ENCODE results near the gene GLG1. TPM values are rescaled to one million over a fixed set of nuclear protein-coding genes. Genes with fewer than 3 reads are reported as not detected.

Gene GLG1
- total RNA-seq, 1 experiment from 2014 or later = 135 TPM

DNA sequence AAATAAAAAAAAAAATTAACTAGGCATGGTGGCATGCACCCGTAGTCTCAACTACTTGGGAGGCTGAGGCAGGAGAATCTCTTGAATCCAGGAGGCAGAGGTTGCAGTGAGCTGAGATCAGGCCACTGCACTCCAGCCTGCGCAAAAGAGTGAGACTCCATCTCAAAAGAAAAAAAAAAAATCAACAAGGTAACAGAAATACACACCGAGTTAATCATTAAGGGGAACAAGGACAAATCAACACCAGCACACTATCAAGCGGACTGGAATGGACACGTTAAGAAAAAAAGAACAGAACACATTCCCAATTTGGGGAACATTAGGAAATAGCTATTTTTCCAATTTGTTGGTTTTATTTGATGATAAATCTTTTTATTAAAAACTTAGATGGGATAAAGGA is 28.4 kb upstream of the GLG1 start:
- H4K5ac ChIP-seq (ENCODE audit: insufficient read length, low read depth, low read length) = no peak overlapping the region
- no peaks in the 10 kb centered on the region for H3K9me3 ChIP-seq (ENCODE audit: control insufficient read depth, low read depth, low read length)
- no peak overlapping the region for H3K18ac ChIP-seq (ENCODE audit: insufficient read length, low read depth, low read length)
- Mint-ChIP-seq H3K27ac (no peak overlapping the region; a peak in 2 of 7 replicates), H3K9me3 (no peaks in the 10 kb centered on the region), H3K27me3 (ENCODE audit: low read depth) (no peaks in the 10 kb centered on the region), H3K4me3 (no peak overlapping the region), H3K36me3 (ENCODE audit: insufficient read depth in 1 of 3, low read depth in 3 of 3) (peaks cover 35 to 88% (median 79%) of the 10 kb centered on the region in 3 experiments; a peak in 6 of 7 replicates), H3K4me1 (no peaks in the 10 kb centered on the region)
- H3K79me2 ChIP-seq (ENCODE audit: insufficient read depth, low read length) = no peaks in the 10 kb centered on the region
- H3K14ac ChIP-seq (ENCODE audit: insufficient read depth, low read length) = no peak overlapping the region
- no peak overlapping the region for H2AK5ac ChIP-seq (ENCODE audit: insufficient read length, low read length)
- H4K91ac ChIP-seq (ENCODE audit: insufficient read length, low read depth, low read length) = no peak overlapping the region
- no peak for DNase-seq
- H3K4ac ChIP-seq (ENCODE audit: low read depth, low read length) = no peak overlapping the region
- H2BK5ac ChIP-seq (ENCODE audit: insufficient read length, low read length) = no peak overlapping the region
- no peak overlapping the region for H3K9ac ChIP-seq (ENCODE audit: extremely low read depth, insufficient read length, low read length)
- no CpG with 5 or more reads among the region's 5 CpGs for WGBS (ENCODE audit: extremely low coverage, insufficient read length, low lambda C conversion rate)
- no peak overlapping the region for H3T11ph ChIP-seq (ENCODE audit: low read length)
- no peak overlapping the region for H2BK20ac ChIP-seq (ENCODE audit: low read depth, low read length, poor library complexity, severe bottlenecking)
- no peak overlapping the region for H4K8ac ChIP-seq (replicated peaks; ENCODE audit: insufficient read length, low read depth, low read length)
- no peak overlapping the region for H3K27ac ChIP-seq (ENCODE audit: insufficient read length, low read depth, low read length)
- no peaks in the 10 kb centered on the region for H4K20me1 ChIP-seq (ENCODE audit: control insufficient read depth, insufficient read depth, insufficient read length)
- no peaks in the 10 kb centered on the region for H3K27me3 ChIP-seq (ENCODE audit: insufficient read depth, low read length)
- no peak overlapping the region for H3K56ac ChIP-seq (ENCODE audit: insufficient read length, low read depth, low read length)
- no peak overlapping the region for H3K23ac ChIP-seq (ENCODE audit: insufficient read length, low read depth, low read length)
- no peak for TF ChIP-seq CTCF (conservative IDR thresholded peaks at IDR 0.05)
- no peak overlapping the region for H2BK120ac ChIP-seq (ENCODE audit: low read depth, low read length, poor library complexity, severe bottlenecking)
- no peak overlapping the region for H2BK12ac ChIP-seq (ENCODE audit: insufficient read length, low read depth, low read length)
- H2BK15ac ChIP-seq (ENCODE audit: low read depth, low read length) = no peak overlapping the region
- peaks cover 4% of the 10 kb centered on the region for H3K79me1 ChIP-seq (ENCODE audit: insufficient read depth, low read depth, low read length, poor library complexity, severe bottlenecking)
- no peak overlapping the region for H2AFZ ChIP-seq (ENCODE audit: low read length)
- H3K4me2 ChIP-seq (ENCODE audit: insufficient read depth, insufficient read length, low read length) = no peak overlapping the region
- H3K23me2 ChIP-seq (ENCODE audit: insufficient read length, low read depth, low read length, poor library complexity, severe bottlenecking) = no peaks in the 10 kb centered on the region
- no peaks in the 10 kb centered on the region for H3K4me1 ChIP-seq (ENCODE audit: insufficient read depth, low read length)

Data from H9 (cell line).